ENCODE data around the gene CLEC2B.

Gene CLEC2B

GRCh38 chr12:9888665-9889273, 19.6 kb upstream of the CLEC2B start:
- no peak overlapping the region for H3K9ac ChIP-seq (ENCODE audit: low read length)
- H3K36me3 ChIP-seq (ENCODE audit: insufficient read depth, low read length), result no peaks in the 10 kb centered on the region
- no peak overlapping the region for H3K4me3 ChIP-seq (ENCODE audit: low read depth, low read length, poor library complexity, severe bottlenecking)
- H3K27ac ChIP-seq (ENCODE audit: low read depth, low read length, poor library complexity, severe bottlenecking), result no peak overlapping the region
- TF ChIP-seq, protein P1, sequence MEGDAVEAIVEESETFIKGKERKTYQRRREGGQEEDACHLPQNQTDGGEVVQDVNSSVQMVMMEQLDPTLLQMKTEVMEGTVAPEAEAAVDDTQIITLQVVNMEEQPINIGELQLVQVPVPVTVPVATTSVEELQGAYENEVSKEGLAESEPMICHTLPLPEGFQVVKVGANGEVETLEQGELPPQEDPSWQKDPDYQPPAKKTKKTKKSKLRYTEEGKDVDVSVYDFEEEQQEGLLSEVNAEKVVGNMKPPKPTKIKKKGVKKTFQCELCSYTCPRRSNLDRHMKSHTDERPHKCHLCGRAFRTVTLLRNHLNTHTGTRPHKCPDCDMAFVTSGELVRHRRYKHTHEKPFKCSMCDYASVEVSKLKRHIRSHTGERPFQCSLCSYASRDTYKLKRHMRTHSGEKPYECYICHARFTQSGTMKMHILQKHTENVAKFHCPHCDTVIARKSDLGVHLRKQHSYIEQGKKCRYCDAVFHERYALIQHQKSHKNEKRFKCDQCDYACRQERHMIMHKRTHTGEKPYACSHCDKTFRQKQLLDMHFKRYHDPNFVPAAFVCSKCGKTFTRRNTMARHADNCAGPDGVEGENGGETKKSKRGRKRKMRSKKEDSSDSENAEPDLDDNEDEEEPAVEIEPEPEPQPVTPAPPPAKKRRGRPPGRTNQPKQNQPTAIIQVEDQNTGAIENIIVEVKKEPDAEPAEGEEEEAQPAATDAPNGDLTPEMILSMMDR (IDR thresholded peaks at IDR 0.05; ENCODE audit: low read length), result no peak
- TF ChIP-seq EZH2 (IDR thresholded peaks at IDR 0.05; ENCODE audit: borderline replicate concordance, low read length), result no peak
- H3K9me3 ChIP-seq (ENCODE audit: low read length), result no peaks in the 10 kb centered on the region
- no peaks in the 10 kb centered on the region for H3K4me1 ChIP-seq (ENCODE audit: insufficient read depth, low read length, severe bottlenecking)
- no peaks in the 10 kb centered on the region for H3F3A ChIP-seq (ENCODE audit: insufficient read depth, low read length)
- no peak overlapping the region for H2AFZ ChIP-seq (ENCODE audit: low read length)
- no peak overlapping the region for H3K4me2 ChIP-seq (ENCODE audit: low read length)
- H4K20me1 ChIP-seq (ENCODE audit: insufficient read depth, low read length), result no peaks in the 10 kb centered on the region
- no peaks in the 10 kb centered on the region for H3K9me2 ChIP-seq (ENCODE audit: low read depth, low read length)
- H3K27me3 ChIP-seq (ENCODE audit: insufficient read depth, low read length), result no peaks in the 10 kb centered on the region
- H3K79me2 ChIP-seq (ENCODE audit: insufficient read depth, low read length), result no peaks in the 10 kb centered on the region

DNA sequence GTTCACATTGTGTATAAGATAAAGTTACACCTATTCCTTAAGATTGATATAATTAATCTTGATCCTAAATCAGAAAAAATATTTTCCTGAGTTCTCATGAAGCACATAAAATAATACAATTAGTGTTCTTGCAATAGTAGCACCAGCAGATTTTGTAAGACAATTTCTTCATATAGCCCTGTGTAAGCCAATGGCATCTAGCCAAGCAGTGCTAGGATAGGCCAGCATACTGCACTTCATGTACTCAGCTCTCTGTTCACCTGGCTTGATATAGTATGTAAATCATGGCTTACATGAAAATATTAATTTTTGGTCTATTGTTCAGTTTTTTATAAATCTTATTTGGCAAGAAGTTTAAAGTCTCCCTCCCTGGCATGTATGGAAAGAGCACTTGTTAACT, 14.0 kb upstream of the CLEC2B start:
- no peaks in the 10 kb centered on the region for H3K4me1 ChIP-seq (ENCODE audit: insufficient read depth, low read length, severe bottlenecking)
- no peaks in the 10 kb centered on the region for H3K79me2 ChIP-seq (ENCODE audit: insufficient read depth, low read length)
- H3K9me2 ChIP-seq (ENCODE audit: low read depth, low read length), result no peaks in the 10 kb centered on the region
- no peaks in the 10 kb centered on the region for H4K20me1 ChIP-seq (ENCODE audit: insufficient read depth, low read length)
- no peaks in the 10 kb centered on the region for H3K36me3 ChIP-seq (ENCODE audit: insufficient read depth, low read length)
- no peaks in the 10 kb centered on the region for H3K27me3 ChIP-seq (ENCODE audit: insufficient read depth, low read length)
- TF ChIP-seq EZH2 (IDR thresholded peaks at IDR 0.05; ENCODE audit: borderline replicate concordance, low read length), result no peak
- TF ChIP-seq, protein P1 (IDR thresholded peaks at IDR 0.05; ENCODE audit: low read length), result no peak
- no peak overlapping the region for H3K4me2 ChIP-seq (ENCODE audit: low read length)
- H2AFZ ChIP-seq (ENCODE audit: low read length), result no peak overlapping the region
- H3K4me3 ChIP-seq (ENCODE audit: low read depth, low read length, poor library complexity, severe bottlenecking), result no peak overlapping the region
- H3K27ac ChIP-seq (ENCODE audit: low read depth, low read length, poor library complexity, severe bottlenecking), result no peak overlapping the region
- no peaks in the 10 kb centered on the region for H3F3A ChIP-seq (ENCODE audit: insufficient read depth, low read length)
- H3K9ac ChIP-seq (ENCODE audit: low read length), result no peak overlapping the region
- H3K9me3 ChIP-seq (ENCODE audit: low read length), result no peaks in the 10 kb centered on the region

GRCh38 chr12:9881988-9882387, 12.8 kb upstream of the CLEC2B start:
- no peak overlapping the region for H3K9ac ChIP-seq (ENCODE audit: low read length)
- no peak overlapping the region for H2AFZ ChIP-seq (ENCODE audit: low read length)
- H3K27me3 ChIP-seq (ENCODE audit: insufficient read depth, low read length), result no peaks in the 10 kb centered on the region
- no peaks in the 10 kb centered on the region for H3K79me2 ChIP-seq (ENCODE audit: insufficient read depth, low read length)
- no peak overlapping the region for H3K27ac ChIP-seq (ENCODE audit: low read depth, low read length, poor library complexity, severe bottlenecking)
- no peaks in the 10 kb centered on the region for H4K20me1 ChIP-seq (ENCODE audit: insufficient read depth, low read length)
- no peaks in the 10 kb centered on the region for H3F3A ChIP-seq (ENCODE audit: insufficient read depth, low read length)
- no peak overlapping the region for H3K4me2 ChIP-seq (ENCODE audit: low read length)
- no peak for TF ChIP-seq EZH2 (IDR thresholded peaks at IDR 0.05; ENCODE audit: borderline replicate concordance, low read length)
- TF ChIP-seq, protein P1 (IDR thresholded peaks at IDR 0.05; ENCODE audit: low read length), result no peak
- H3K9me2 ChIP-seq (ENCODE audit: low read depth, low read length), result no peaks in the 10 kb centered on the region
- no peaks in the 10 kb centered on the region for H3K4me1 ChIP-seq (ENCODE audit: insufficient read depth, low read length, severe bottlenecking)
- H3K4me3 ChIP-seq (ENCODE audit: low read depth, low read length, poor library complexity, severe bottlenecking), result no peak overlapping the region
- H3K9me3 ChIP-seq (ENCODE audit: low read length), result no peaks in the 10 kb centered on the region
- no peaks in the 10 kb centered on the region for H3K36me3 ChIP-seq (ENCODE audit: insufficient read depth, low read length)

Data from OCI-LY1 (cell line).